Glutamatergic neuron (in vitro differentiated cells): ENCODE measurements around the gene ELP5. TPM values are rescaled to one million over a fixed set of nuclear protein-coding genes. Genes with fewer than 3 reads are reported as not detected.

ENCODE experiments used
- DNase-seq: peaks from one replicate; pipeline ENCODE4 v3.0.0; 2022
- H3K27ac Mint-ChIP-seq: one replicate; pipeline ENCODE4 v1.8.0; 2020; ENCODE audit warnings: mild to moderate bottlenecking, mixed read lengths, inconsistent platforms; ENCODE audit not compliant: unreplicated experiment
- H3K27me3 Mint-ChIP-seq: one replicate; pipeline ENCODE4 v1.8.0; 2020; ENCODE audit warnings: mild to moderate bottlenecking, moderate library complexity, mixed read lengths, inconsistent platforms; ENCODE audit not compliant: unreplicated experiment
- H3K36me3 Mint-ChIP-seq: one replicate; pipeline ENCODE4 v1.8.0; 2020; ENCODE audit warnings: mild to moderate bottlenecking, mixed read lengths, inconsistent platforms; ENCODE audit not compliant: unreplicated experiment
- H3K4me1 Mint-ChIP-seq: one replicate; pipeline ENCODE4 v1.8.0; 2020; ENCODE audit warnings: mild to moderate bottlenecking, low read depth, mixed read lengths, inconsistent platforms; ENCODE audit not compliant: unreplicated experiment
- H3K4me3 Mint-ChIP-seq: one replicate; pipeline ENCODE4 v1.8.0; 2020; ENCODE audit warnings: mild to moderate bottlenecking, mixed read lengths, inconsistent platforms; ENCODE audit not compliant: unreplicated experiment
- H3K9me3 Mint-ChIP-seq: one replicate; pipeline ENCODE4 v1.8.0; 2020; ENCODE audit warnings: mild to moderate bottlenecking, moderate library complexity, mixed read lengths, inconsistent platforms; ENCODE audit not compliant: unreplicated experiment
- CTCF ChIP-seq: fragments of 200-600 bp; sonication (generic); IDR thresholded peaks from one replicate; pipeline ENCODE4 v1.5.0; 2021; ENCODE audit not compliant: partially characterized antibody, unreplicated experiment
- total RNA-seq: library from RNA; stranded (reverse); fragmentation: NEBNext Ultra II Directional; extraction: Animal tissue kit (Norgen Biotek cat#: 25700); gene quantifications from one replicate; pipeline ENCODE4 v1.2.1, GENCODE V29; 2021; ENCODE audit not compliant: unreplicated experiment

ELP5 gene
- total RNA-seq, 1 donor from 2014 or later = 34.1 TPM

GRCh38 chr17:7249214-7249613, 2.8 kb upstream of the ELP5 start:
- Mint-ChIP-seq H3K4me3 (peak overlapping the region; percentile 97), H3K9me3 (peaks cover 23% of the 10 kb centered on the region), H3K36me3 (peaks cover 4% of the 10 kb centered on the region), H3K27me3 (peaks cover 20% of the 10 kb centered on the region), H3K27ac (peak overlapping the region; percentile 99), H3K4me1 (peaks cover 44% of the 10 kb centered on the region)
- no peak for DNase-seq
- TF ChIP-seq CTCF = no peak

GRCh38 chr17:7249830-7250229, 2.2 kb upstream of the ELP5 start:
- Mint-ChIP-seq H3K4me1 (peaks cover 41% of the 10 kb centered on the region), H3K27ac (peak overlapping the region; percentile 99), H3K9me3 (peaks cover 23% of the 10 kb centered on the region), H3K4me3 (peak overlapping the region; percentile 97), H3K36me3 (peaks cover 4% of the 10 kb centered on the region), H3K27me3 (peaks cover 23% of the 10 kb centered on the region)
- no peak for DNase-seq
- no peak for TF ChIP-seq CTCF

- peak; percentile 27 for DNase-seq
Observed at GRCh38 chr17:7250695-7251627, 1.1 kb upstream of the ELP5 start.

GRCh38 chr17:7251661-7252175, 297 bp upstream of the ELP5 start, which contains the start of gene CTDNEP1:
CTDNEP1 (minus strand) TSS chr17:7251734; CDS start chr17:7251296, 438 bp downstream.
- Mint-ChIP-seq H3K4me3 (peak within 1 kb of the TSS; percentile 97), H3K36me3 (no peaks in the 10 kb centered on the region), H3K4me1 (peaks cover 31% of the 10 kb centered on the region), H3K27me3 (peaks cover 18% of the 10 kb centered on the region), H3K27ac (peak within 1 kb of the TSS; percentile 99), H3K9me3 (peaks cover 19% of the 10 kb centered on the region)
- no peak for TF ChIP-seq CTCF
- peak; percentile 80 for DNase-seq

More at GRCh38 chr17:7250695-7251627, 1.1 kb upstream of the ELP5 start:
- Mint-ChIP-seq H3K9me3 (peaks cover 23% of the 10 kb centered on the region), H3K27me3 (peaks cover 23% of the 10 kb centered on the region), H3K4me1 (peaks cover 38% of the 10 kb centered on the region), H3K36me3 (peaks cover 4% of the 10 kb centered on the region), H3K27ac (peak overlapping the region; percentile 99), H3K4me3 (peak overlapping the region; percentile 97)
- TF ChIP-seq CTCF = no peak

GRCh38 chr17:7253082-7253481, 1.1 kb downstream of the ELP5 start:
- Mint-ChIP-seq H3K4me1 (peaks cover 26% of the 10 kb centered on the region), H3K27me3 (peaks cover 13% of the 10 kb centered on the region), H3K27ac (peak overlapping the region; percentile 98), H3K36me3 (no peaks in the 10 kb centered on the region), H3K9me3 (peaks cover 17% of the 10 kb centered on the region), H3K4me3 (peak overlapping the region; percentile 93)
- DNase-seq = no peak
- TF ChIP-seq CTCF = no peak
